Stimulated activated CD4-positive, alpha-beta T cell treated with anti-CD3 and anti-CD28 coated beads, TNF-alpha, amount 100 ng/mL, for 4 hours (primary cell): ENCODE data around the gene KIDINS220.
"Not testable (repeated sequence)": the region's sequence is repeated elsewhere in the genome, so short reads cannot be mapped to it uniquely, and the experiment has no call there.

Experiments
- DNase-seq, 3 experiments: peaks; one replicate each; pipeline ENCODE4 v3.0.0-alpha.2; 2020; ENCODE audit warnings: low read depth in 3 of 3

The KIDINS220 gene

GRCh38 chr2:8754106-8754776 is 83.2 kb downstream of the KIDINS220 start:
- no peak for DNase-seq

GRCh38 chr2:8753609-8754008 is 83.8 kb downstream of the KIDINS220 start:
- no peak for DNase-seq

- DNase-seq = no peak
Measured at GRCh38 chr2:8752385-8752784, 85.0 kb downstream of the KIDINS220 start.

GRCh38 chr2:8750221-8750620 is 87.2 kb downstream of the KIDINS220 start:
- DNase-seq = no peak

GRCh38 chr2:8743261-8743660 is 94.2 kb downstream of the KIDINS220 start:
- DNase-seq = no peak

- DNase-seq = no peak
Measured at GRCh38 chr2:8740136-8740535, 97.3 kb downstream of the KIDINS220 start.

GRCh38 chr2:8737571-8738175 is 99.7 kb downstream of the KIDINS220 start:
- no peak for DNase-seq

- DNase-seq = no peak
Measured at GRCh38 chr2:8732601-8733000, 104.8 kb downstream of the KIDINS220 start.

- no peak for DNase-seq
Measured at GRCh38 chr2:8729939-8730338, 107.5 kb downstream of the KIDINS220 start.

- not testable (repeated sequence) for DNase-seq
Measured at GRCh38 chr2:8729101-8729500, 108.3 kb downstream of the KIDINS220 start.

GRCh38 chr2:8728305-8729015 is 109.0 kb downstream of the KIDINS220 start:
- no peak for DNase-seq

GRCh38 chr2:8725838-8726237 is 111.6 kb downstream of the KIDINS220 start:
- no peak for DNase-seq

GRCh38 chr2:8722986-8723385 is 114.4 kb downstream of the KIDINS220 start:
- no peak for DNase-seq

- DNase-seq = no peak
Measured at GRCh38 chr2:8721410-8721809, 116.0 kb downstream of the KIDINS220 start.

GRCh38 chr2:8720741-8721140 is 116.7 kb downstream of the KIDINS220 start:
- DNase-seq = no peak

GRCh38 chr2:8719528-8719927 is 117.9 kb downstream of the KIDINS220 start:
- no peak for DNase-seq

GRCh38 chr2:8714971-8715370 is 122.4 kb downstream of the KIDINS220 start:
- DNase-seq = no peak

GRCh38 chr2:8714283-8714682 is 123.1 kb downstream of the KIDINS220 start:
- no peak for DNase-seq

- DNase-seq = no peak
Measured at GRCh38 chr2:8710951-8711350, 126.5 kb downstream of the KIDINS220 start.

GRCh38 chr2:8709611-8710010 is 127.8 kb downstream of the KIDINS220 start:
- DNase-seq = no peak

- DNase-seq = no peak
Measured at GRCh38 chr2:8704906-8705305, 132.5 kb downstream of the KIDINS220 start.

- no peak for DNase-seq
Measured at GRCh38 chr2:8701681-8702379, 135.6 kb downstream of the KIDINS220 start.
